GM19324 (cell line): ENCODE data around the gene ARHGAP23.
"Not testable (repeated sequence)": the region's sequence is repeated elsewhere in the genome, so short reads cannot be mapped to it uniquely, and the experiment has no call there.

Experiments
- ATAC-seq: cut with Tn5 transposase; IDR thresholded peaks from one replicate; pipeline ENCODE4 v1.9.1; 2021; ENCODE audit warnings: mild to moderate bottlenecking, moderate library complexity; ENCODE audit not compliant: unreplicated experiment, low FRiP score

The ARHGAP23 gene

DNA sequence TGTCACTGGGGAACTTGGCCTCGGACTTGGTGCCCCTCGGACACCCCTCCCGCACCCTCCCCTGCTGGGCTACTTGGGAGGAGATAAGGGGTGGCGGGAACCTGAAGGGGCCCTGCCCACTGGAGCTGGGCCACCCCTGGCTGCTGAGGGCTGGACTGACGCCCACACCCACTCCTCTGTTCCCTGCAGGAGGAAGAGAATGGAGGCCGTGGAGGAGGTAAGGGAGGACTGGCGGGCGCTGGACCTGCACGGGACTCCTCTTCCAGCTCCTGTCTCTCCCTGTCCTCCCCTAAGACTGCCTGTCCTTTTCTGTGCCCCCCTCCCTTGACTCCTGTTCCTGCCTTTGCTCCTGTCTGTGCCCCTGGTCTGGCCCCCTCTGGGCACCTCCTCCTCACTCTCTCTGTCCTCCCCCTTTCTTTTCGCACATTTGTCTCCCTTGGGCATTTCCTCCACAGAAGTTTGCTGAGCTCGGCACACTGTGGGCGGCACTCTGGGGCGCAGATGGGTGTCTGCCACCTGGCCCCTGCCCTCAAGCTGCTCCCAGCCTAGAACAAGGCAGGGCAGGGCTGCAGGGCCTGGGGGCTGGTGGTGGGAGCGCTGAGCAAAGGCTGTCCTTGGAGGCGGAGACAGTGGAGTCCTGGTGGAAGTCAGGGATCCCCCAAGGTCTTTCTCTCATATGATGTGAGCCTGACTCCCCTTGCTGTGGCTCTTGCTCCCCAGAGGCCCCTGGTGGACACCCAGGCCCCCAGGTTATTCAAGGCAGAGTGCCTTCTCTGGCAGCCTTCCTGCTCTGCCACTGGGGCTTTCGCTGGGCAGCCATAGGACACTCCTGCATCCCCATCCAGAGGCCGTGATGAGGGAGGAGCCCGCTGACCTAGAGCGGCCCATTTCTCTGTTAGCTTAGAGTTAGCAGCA, 32.7 kb downstream of the ARHGAP23 start:
- no peak for ATAC-seq

DNA sequence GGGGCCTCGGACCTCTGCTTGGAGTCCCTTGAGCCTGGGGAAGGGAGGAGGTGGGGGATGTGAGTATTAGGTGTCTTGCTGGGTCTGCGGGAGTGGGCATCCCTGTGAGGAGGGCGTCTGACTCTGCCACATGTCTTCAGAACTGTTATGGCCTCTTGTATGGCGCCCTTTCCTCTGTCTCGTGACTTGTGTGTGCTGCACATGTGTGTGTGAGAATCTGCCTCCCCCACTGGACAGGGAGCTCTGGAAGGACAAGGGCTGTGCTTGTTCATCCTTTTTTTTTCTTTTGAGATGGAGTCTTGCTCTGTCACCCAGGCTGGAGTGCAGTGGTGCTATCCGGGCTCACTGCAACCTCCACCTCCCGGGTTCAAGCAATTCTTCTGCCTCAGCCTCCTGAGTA, 33.4 kb downstream of the ARHGAP23 start:
- ATAC-seq: no peak

DNA sequence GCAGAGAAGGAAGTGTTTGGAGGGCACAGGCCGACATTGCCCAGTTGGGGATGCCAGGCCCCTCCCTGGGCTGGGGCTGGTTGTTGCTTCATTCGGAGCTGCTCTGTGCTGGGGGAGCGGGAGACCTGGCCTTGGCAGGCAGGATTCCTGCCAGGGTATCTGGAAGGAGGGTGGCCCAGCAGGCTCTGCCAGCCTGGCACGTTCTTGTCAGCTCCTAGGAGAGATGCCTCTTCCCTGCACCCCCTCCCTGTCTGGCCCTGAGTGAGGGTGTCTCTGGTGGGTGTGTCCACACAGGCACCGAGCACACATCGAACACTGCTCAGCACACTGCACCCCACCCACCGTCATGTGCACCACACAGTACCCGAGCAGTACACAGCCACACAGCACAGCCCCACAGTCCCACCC, 35.2 kb downstream of the ARHGAP23 start:
- ATAC-seq: no peak

DNA sequence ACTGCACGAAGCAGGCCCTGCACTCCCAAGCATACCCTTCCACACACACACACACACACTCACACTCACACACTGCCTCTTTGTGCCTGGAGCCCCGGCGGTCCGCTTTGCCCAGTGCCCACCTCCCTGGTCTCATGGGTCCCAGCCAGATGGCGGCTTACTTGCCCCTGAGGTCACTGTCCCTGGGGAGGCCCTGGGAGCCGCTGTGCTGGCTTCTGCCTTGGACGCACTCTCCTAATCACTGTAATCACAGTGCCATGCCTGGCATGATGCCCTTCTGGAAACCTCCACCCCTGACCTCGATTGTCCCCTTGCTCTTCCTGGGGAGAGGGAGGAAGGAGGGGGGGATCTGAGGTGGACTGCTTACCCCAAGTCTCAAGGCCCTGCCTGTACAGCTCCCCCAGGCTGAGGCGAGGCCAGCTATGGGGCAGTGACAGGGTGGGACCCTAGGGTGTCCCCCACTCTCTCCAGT, 36.0 kb downstream of the ARHGAP23 start:
- no peak for ATAC-seq

DNA sequence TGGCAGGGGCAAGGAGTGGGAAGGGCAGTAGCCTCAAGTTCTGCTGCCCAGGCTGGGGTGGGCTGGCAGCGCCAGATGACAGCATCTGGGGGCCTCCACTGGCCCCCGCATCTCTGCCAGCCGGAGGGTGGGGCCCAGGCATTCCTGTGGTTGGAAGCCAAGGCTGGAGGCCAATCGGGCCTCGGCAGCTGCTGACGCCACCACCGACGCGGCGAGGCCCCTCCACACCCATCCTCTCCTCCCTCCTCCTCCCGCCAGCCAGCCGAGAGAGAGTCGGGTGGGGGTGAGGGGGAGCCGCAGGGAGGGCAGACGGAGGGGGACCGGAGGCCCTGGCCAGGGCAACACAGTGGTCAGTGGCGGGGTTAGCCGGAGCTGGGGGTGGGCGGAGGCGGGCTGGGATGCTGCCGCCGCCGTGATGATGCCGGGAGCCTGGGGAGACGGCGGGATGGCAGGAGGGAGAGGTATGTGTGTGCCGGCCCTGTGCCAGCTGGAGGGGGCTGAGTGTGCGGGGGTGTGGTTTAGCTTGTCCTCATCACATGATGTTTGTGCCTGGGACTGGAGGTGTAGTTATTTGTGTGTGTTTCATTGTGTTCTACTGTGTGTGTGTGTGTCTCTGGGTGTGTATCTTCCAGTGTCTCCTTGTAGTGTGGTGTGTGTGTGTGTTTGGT, 36.6 kb downstream of the ARHGAP23 start:
- ATAC-seq: no peak

DNA sequence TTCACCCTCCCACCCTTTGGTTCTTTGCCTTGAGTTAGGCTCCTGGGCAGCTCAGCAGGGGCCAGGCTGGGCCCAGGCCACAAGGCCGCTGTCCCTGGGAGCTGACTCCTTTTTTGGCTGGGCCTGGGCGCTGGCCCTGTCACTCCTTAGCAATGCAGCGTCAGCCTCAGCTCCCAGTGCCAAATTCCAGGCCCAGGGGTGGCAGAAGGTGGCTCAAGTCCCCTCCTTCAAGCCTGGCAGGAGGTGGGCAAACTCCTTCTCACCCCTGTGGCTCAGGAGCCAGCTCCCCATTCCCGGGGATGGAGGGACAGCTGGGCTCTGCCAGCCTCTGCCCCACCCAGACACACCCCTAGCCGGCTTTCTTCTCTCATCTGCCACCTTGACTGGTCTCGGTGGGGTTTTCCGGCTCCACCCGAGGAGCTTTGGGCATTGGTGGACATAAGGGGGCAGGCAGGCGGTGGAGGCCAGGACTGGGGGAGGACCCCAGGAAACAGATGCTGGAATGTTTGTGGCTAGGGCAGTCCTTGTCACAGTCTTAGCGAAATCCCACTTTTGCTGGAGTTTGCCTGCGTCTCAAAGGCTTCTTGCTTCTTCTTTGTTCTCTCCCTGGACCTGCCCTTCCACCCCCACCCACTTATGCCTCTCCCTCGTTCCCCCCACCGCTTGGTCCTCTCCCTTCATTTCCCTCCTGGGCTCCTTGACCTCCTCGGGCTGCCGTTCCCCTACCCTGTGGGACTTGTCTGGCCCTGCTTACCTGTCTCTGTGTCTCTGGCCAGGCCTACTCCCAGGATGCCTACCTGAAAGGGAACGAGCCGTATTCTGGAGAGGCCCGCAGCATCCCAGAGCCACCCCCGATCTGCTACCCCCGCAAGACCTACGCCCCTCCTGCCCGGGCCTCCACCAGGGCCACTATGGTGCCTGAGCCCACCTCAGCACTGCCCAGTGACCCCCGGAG, 37.4 kb downstream of the ARHGAP23 start:
- ATAC-seq: no peak

DNA sequence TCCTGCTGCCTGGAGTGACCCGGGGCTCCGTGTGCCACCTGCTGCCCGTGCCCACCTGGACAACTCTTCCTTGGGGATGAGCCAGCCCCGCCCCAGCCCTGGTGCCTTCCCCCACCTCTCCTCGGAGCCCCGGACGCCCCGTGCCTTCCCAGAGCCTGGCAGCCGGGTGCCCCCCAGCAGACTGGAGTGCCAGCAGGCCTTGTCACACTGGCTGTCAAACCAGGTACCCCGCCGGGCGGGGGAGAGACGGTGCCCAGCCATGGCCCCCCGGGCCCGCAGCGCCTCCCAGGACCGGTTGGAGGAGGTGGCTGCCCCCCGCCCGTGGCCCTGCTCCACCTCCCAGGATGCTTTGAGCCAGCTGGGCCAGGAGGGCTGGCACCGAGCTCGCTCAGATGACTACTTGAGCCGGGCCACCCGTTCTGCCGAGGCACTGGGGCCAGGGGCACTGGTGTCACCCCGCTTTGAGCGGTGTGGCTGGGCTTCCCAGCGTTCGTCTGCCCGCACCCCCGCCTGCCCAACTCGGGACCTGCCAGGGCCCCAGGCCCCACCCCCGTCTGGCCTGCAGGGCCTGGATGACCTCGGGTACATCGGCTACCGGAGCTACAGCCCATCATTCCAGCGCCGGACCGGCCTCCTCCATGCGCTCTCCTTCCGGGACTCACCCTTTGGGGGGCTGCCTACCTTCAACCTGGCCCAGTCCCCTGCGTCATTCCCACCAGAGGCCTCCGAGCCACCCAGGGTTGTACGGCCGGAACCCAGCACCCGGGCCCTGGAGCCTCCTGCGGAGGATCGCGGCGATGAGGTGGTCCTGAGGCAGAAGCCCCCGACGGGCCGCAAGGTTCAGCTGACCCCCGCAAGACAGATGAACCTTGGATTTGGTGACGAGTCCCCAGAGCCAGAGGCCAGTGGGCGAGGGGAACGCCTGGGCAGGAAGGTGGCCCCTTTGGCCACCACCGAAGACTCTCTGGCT, 38.4 kb downstream of the ARHGAP23 start:
- ATAC-seq: no peak

DNA sequence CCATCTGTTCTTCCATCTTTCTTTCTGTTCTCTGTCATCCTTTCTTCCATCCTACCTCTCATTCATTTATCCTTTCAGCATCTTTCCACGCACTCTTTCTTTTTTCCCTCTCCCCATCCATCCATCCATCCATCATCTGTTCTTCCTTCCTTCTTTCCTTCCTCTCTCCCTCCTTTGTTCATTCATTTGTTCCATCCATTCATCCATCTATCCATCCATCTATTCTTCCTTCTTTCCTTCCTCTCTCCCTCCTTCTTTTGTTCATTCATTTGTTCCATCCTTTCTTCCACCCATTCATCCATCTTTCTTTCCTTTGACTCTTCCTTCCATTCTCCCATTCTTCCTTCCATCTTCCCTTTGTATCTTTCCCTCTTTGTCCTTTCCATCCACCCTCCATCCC, 39.2 kb downstream of the ARHGAP23 start:
- no peak for ATAC-seq

DNA sequence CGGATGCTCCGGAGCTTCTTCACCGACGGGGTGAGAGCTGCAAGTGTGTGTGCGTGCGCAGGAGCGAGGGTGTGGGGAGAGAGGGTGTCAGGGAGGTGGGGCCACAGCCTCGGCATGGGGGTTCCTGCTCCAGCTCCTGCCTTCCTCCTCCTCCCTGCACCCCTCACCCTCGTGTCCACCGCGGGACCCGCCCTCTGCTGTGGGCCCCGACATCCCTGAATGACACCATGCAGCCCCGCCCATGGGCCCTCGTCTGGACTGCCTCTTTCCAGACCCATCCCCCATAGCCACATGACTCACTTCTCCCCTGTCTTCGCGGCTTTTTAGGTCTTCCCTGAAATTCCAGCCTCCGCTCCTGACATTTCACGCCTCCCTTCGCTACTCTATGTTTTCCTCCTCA, 41.6 kb downstream of the ARHGAP23 start:
- no peak for ATAC-seq

DNA sequence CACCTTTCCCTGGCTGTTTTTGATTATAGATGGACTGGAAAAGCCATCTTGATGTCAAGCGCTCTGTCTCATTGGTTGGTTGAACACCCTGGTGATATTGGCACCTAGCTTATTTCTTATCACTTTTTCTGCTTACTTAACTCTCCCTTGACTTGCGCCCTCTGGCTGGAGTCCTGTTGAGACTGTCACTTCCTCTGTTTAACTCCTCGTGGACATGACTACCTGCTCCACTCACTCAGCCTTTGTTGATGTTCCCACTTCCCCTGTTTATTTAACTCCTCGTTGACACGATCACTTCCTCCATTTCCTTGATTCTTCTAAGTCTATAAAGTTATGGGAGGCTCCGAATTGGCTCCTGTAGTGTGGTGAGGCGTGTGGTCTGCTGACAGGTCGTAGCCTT, 43.0 kb downstream of the ARHGAP23 start:
- not testable (repeated sequence) for ATAC-seq

DNA sequence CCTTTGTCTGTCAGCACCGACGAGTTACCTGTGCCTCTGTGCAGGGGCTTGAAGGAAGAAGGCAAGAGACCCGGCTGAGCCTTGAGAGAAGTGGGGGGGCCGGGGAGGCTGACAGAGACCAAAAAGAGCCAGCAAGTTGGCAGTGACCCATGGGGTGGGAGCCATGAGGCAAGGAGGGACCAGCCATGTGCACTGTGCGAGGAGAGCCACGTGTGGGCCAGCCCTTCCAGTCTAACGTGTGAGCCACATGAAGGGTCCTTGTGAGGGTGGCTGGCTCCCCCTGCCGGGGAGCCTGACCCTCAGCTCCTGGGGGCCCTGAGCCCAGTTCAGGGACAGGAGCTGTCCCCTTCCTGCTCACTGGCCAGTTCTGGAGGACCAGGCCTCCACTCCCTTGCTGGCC, 46.4 kb downstream of the ARHGAP23 start:
- ATAC-seq: not testable (repeated sequence)

DNA sequence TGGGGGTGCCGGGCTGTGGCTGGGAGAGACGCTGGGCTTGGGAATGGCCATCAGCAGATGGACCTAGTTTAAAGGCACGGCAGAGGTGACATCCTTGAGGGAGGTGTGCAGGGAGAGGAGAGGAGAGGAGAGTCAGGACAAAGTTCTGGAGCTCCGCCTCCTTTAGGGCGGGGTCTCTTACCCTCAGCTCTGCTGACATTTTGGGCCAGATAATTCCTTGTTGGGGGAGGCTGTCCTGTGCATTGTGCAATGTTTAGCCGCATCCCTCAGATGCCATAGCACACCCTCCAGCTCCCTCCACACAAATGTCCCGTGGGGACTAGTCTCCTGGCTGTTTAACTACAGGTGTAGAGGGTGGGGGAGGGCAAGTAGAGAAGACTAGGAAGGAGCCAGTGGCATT, 48.3 kb downstream of the ARHGAP23 start:
- ATAC-seq: no peak

DNA sequence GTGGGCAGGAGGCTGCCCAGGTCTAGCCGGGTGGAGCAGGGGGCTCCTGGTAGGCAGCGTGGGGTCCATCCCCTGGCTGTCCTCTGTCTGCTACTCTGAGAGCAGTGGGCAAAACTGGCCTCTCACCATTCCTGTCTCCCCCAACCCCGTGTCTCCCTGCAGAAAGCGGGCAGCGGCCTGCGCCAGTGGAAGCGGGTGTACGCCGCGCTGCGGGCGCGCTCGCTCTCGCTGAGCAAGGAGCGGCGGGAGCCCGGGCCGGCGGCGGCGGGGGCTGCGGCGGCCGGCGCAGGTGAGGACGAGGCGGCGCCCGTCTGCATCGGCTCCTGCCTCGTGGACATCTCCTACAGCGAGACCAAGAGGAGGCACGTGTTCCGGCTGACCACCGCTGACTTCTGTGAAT, 49.2 kb downstream of the ARHGAP23 start:
- not testable (repeated sequence) for ATAC-seq

DNA sequence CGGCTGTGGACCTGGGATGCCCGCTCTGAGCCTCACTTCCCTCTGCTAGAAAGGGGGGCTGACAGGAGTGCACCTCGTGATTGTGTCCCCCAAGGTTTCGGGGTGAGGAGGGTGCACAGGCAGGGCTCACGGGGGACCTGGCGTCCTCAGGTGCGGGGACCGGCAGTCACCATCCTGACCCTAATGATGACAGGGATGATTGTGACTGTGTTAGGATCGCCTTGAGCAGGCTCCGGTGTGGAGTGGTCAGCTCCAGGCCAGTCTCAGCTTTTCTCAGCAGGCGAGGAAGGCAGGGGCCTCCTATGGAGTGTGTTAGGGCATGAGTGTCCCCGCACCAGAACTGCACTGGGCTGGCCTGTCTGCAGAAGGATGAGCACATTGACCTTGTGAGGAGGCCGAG, 49.7 kb downstream of the ARHGAP23 start:
- not testable (repeated sequence) for ATAC-seq

DNA sequence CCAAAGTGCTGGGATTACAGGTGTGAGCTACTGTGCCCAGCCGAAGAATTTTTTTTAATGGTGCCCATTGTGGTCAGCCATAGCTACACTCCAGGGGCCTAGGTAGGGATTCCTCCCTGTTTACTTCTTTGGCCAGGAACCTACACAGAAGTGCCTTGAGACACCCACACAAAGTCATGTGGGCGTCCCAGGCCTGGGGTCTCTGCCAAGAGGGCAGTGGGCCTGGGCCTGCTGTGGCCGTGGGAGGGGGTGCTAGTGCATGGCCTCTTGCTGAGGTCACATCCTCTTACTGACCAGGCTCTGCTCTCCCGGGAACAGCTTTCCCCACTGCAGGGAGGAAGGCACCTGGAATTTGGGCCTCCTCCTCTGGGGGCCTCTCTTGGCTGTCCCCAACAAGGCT, 50.4 kb downstream of the ARHGAP23 start:
- ATAC-seq: not testable (repeated sequence)

DNA sequence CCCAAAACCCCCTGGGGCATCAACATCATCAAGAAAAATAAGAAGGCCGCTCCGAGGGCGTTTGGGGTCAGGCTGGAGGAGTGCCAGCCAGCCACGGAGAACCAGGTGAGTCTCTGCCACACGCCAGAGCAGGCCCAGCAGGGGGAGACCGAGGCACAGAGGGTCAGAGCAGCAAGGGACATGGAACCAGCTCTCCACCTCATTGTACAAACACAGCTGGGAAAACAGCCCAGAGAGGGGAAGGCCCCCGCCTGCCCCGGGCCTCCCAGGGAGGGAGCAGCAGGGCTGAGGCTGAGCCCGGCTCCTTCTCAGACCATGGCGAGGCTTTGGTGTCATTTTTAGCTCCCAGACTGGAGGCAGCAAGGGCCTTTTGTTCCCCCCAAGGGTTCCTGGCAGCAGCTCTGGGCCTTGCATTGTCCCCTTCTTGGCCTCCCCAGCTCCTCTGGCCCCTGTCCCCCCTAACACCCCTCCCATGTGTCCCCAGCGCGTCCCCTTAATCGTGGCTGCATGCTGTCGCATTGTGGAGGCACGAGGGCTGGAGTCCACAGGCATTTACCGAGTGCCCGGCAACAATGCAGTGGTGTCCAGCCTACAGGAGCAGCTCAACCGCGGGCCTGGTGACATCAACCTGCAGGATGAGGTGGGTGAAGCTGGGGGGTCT, 53.9 kb downstream of the ARHGAP23 start:
- ATAC-seq: not testable (repeated sequence)

DNA sequence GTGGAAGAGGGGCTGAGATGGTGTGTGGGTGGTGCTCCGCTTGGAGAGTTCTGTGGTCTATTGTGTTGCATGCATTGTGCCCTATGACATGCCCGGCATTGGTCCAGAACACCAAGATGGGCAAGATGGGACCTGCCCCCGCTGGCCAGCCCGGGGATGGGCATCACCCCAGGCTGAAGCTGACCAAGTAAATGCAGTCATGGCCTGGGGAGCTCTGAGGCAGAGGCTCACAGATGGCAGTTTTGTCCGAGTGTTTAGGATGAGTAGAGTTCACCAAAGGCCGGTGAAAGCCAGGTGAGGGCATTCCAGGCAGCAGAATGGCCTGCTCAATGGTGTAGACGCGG, 54.4 kb downstream of the ARHGAP23 start:
- not testable (repeated sequence) for ATAC-seq

DNA sequence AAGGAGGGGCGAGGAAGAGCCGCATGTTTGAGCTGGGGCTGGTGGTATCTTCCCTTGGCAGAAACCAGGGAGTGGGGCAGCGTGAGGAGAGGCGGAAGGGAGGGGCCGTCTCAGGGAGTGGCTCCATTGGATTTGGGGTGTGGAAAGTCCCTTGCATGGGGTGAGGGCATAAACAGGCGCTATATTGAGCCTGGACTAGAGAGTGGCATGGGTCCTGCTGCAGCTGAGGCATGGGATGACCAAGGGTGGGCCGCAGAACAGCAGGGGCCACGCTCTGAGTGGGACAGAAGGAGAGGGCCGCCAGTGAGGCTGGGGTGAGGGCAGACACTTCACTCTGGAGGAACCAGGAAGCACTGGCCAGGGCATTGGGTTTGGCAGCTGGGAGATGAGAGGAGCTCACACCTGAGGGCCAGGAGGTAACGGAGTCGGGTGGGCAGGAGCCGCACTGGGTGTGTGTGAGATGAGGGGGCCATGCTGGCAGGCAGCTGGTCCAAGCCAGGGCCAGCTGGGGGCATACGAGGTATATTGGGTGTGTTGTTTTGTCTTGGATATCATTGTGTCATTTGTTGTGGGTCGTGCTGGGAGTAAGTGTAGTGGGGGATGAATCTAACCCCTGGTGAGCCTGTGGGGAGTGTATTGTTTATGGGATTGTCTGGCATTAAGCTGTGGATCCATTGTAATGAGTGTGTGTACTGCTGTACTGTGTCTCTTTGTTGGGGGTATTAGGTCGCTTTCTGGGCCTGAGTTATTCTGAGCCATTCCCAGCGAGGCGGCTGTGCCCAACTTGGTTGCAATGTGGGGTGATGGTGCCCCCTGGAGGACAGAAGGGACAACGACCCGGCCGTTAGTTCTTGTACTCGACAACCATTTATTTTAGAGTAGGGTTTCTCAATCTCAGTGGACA, 56.2 kb downstream of the ARHGAP23 start:
- not testable (repeated sequence) for ATAC-seq
